Activated CD4-positive, alpha-beta T cell treated with anti-CD3 and anti-CD28 coated beads for 24 hours (primary cell): ENCODE results near the gene ZNF45.
"Not testable (repeated sequence)": the region's sequence is repeated elsewhere in the genome, so short reads cannot be mapped to it uniquely, and the experiment has no call there.

Experiments
- DNase-seq, 2 donors: peaks; one replicate each; pipeline ENCODE4 v3.0.0-alpha.2; 2020; ENCODE audit warnings: low read depth in 2 of 2

The ZNF45 gene

GRCh38 chr19:43913383-43913782, 21.7 kb downstream of the ZNF45 start:
- no peak for DNase-seq

- no peak for DNase-seq
These were observed 24.2 kb downstream of the ZNF45 start for GRCh38 chr19:43910884-43911283.

- DNase-seq: no peak
These were observed 26.4 kb downstream of the ZNF45 start for GRCh38 chr19:43908659-43909058.

- DNase-seq: no peak
These were observed 28.3 kb downstream of the ZNF45 start for GRCh38 chr19:43906774-43907173.

GRCh38 chr19:43905897-43906296, 29.2 kb downstream of the ZNF45 start:
- no peak for DNase-seq

- DNase-seq: no peak
These were observed 32.7 kb downstream of the ZNF45 start for GRCh38 chr19:43902399-43902798.

GRCh38 chr19:43901395-43902390, 33.4 kb downstream of the ZNF45 start:
- peak; percentile 56 to 58 for DNase-seq

- no peak for DNase-seq
These were observed 39.3 kb downstream of the ZNF45 start for GRCh38 chr19:43895727-43896308.

GRCh38 chr19:43883864-43884263, 51.2 kb downstream of the ZNF45 start, which contains the start of gene ZNF404:
ZNF404 (minus strand) TSS chr19:43883964.
- DNase-seq: no peak

GRCh38 chr19:43880483-43880882, 54.6 kb downstream of the ZNF45 start:
- no peak for DNase-seq

- no peak for DNase-seq
These were observed 62.3 kb downstream of the ZNF45 start for GRCh38 chr19:43872547-43873336.

- DNase-seq: not testable (repeated sequence)
These were observed 68.2 kb downstream of the ZNF45 start for GRCh38 chr19:43866923-43867322.
